HPDE6-E6E7 (cell line): Measurements from ENCODE around the gene NEDD4L.
A peak's percentile ranks its signal among the peaks of the same experiment; 100 is the strongest.
"Not testable (repeated sequence)": the region's sequence is repeated elsewhere in the genome, so short reads cannot be mapped to it uniquely, and the experiment has no call there.

ENCODE experiments used
- DNase-seq: peaks from one replicate; pipeline ENCODE4 v3.0.0; 2011; ENCODE audit warnings: missing footprints; ENCODE audit errors: extremely low spot score

The NEDD4L gene

GRCh38 chr18:58026857-58027256 lies 17.2 kb upstream of the NEDD4L start:
- DNase-seq, result no peak

- no peak for DNase-seq
Measured at GRCh38 chr18:58027341-58027740, 16.7 kb upstream of the NEDD4L start.

- DNase-seq, result no peak
Measured at GRCh38 chr18:58028109-58028784, 15.8 kb upstream of the NEDD4L start.

- no peak for DNase-seq
Measured at GRCh38 chr18:58032233-58032632, 11.8 kb upstream of the NEDD4L start.

GRCh38 chr18:58033216-58033615 lies 10.8 kb upstream of the NEDD4L start:
- DNase-seq, result no peak

- DNase-seq, result no peak
Measured at GRCh38 chr18:58034370-58034769, 9.7 kb upstream of the NEDD4L start.

GRCh38 chr18:58037163-58037562 lies 6.9 kb upstream of the NEDD4L start:
- DNase-seq, result no peak

- no peak for DNase-seq
Measured at GRCh38 chr18:58038063-58038462, 6.0 kb upstream of the NEDD4L start.

GRCh38 chr18:58041633-58042032 lies 2.4 kb upstream of the NEDD4L start:
- DNase-seq, result no peak

GRCh38 chr18:58042826-58043490 lies 1.1 kb upstream of the NEDD4L start:
- DNase-seq, result no peak

- DNase-seq, result peak; percentile 48
Measured at GRCh38 chr18:58044370-58045241, 580 bp downstream of the NEDD4L start.

- DNase-seq, result peak; percentile 32
Measured at GRCh38 chr18:58045242-58046092, 1.4 kb downstream of the NEDD4L start.

GRCh38 chr18:58046093-58046793 lies 2.2 kb downstream of the NEDD4L start:
- DNase-seq, result no peak

GRCh38 chr18:58046794-58047555 lies 2.9 kb downstream of the NEDD4L start:
- no peak for DNase-seq

- DNase-seq, result no peak
Measured at GRCh38 chr18:58047556-58047882, 3.5 kb downstream of the NEDD4L start.

- no peak for DNase-seq
Measured at GRCh38 chr18:58048081-58048642, 4.1 kb downstream of the NEDD4L start.

- DNase-seq, result no peak
Measured at GRCh38 chr18:58049000-58049688, 5.1 kb downstream of the NEDD4L start.

GRCh38 chr18:58050963-58051362 lies 6.9 kb downstream of the NEDD4L start:
- DNase-seq, result not testable (repeated sequence)

- DNase-seq, result no peak
Measured at GRCh38 chr18:58051765-58052460, 7.9 kb downstream of the NEDD4L start.
